ENCODE results near the gene MGAT5B.
A peak's percentile ranks its signal among the peaks of the same experiment; 100 is the strongest.

MGAT5B gene

GRCh38 chr17:76909971-76910760, 42.0 kb downstream of the MGAT5B start:
- DNase-seq = no peak

- DNase-seq = peak; percentile 96
Observed at GRCh38 chr17:76911299-76912017, 43.3 kb downstream of the MGAT5B start.

GRCh38 chr17:76912421-76913164, 44.4 kb downstream of the MGAT5B start:
- peak; percentile 89 for DNase-seq

- DNase-seq = no peak
Observed at GRCh38 chr17:76914937-76915336, 46.7 kb downstream of the MGAT5B start.

GRCh38 chr17:76915840-76916510, 47.8 kb downstream of the MGAT5B start:
- DNase-seq = no peak

GRCh38 chr17:76917829-76918228, 49.6 kb downstream of the MGAT5B start:
- DNase-seq = no peak

- no peak for DNase-seq
Observed at GRCh38 chr17:76918811-76919210, 50.6 kb downstream of the MGAT5B start.

- no peak for DNase-seq
Observed at GRCh38 chr17:76920364-76921139, 52.3 kb downstream of the MGAT5B start.

GRCh38 chr17:76921340-76922036, 53.3 kb downstream of the MGAT5B start:
- DNase-seq = no peak

GRCh38 chr17:76922084-76922483, 53.9 kb downstream of the MGAT5B start:
- DNase-seq = no peak

- no peak for DNase-seq
Observed at GRCh38 chr17:76922967-76923366, 54.8 kb downstream of the MGAT5B start.

GRCh38 chr17:76923491-76923890, 55.3 kb downstream of the MGAT5B start:
- no peak for DNase-seq

- DNase-seq = no peak
Observed at GRCh38 chr17:76924345-76925342, 56.4 kb downstream of the MGAT5B start.

GRCh38 chr17:76925441-76925891, 57.3 kb downstream of the MGAT5B start:
- no peak for DNase-seq

GRCh38 chr17:76926237-76926866, 58.1 kb downstream of the MGAT5B start:
- DNase-seq = no peak

- no peak for DNase-seq
Observed at GRCh38 chr17:76927577-76927976, 59.4 kb downstream of the MGAT5B start.

GRCh38 chr17:76927982-76928381, 59.8 kb downstream of the MGAT5B start:
- no peak for DNase-seq

- DNase-seq = no peak
Observed at GRCh38 chr17:76929148-76929547, 60.9 kb downstream of the MGAT5B start.

- DNase-seq = no peak
Observed at GRCh38 chr17:76929601-76930000, 61.4 kb downstream of the MGAT5B start.

GRCh38 chr17:76930107-76930506, 61.9 kb downstream of the MGAT5B start:
- no peak for DNase-seq

All from NCI-H524 treated with DMSO at 0.1 percent for 48 hours (cell line).